DMS 273 treated with DMSO at 0.1 percent for 48 hours (cell line): ENCODE data around the gene PMF1.
"Not testable (repeated sequence)": the region's sequence is repeated elsewhere in the genome, so short reads cannot be mapped to it uniquely, and the experiment has no call there.

Experiments used
- DNase-seq: peaks from one replicate; lab custom pipeline; 2025; lab: John Stamatoyannopoulos, UW

PMF1 gene

GRCh38 chr1:156196445-156196844 is 16.4 kb upstream of the PMF1 start:
- no peak for DNase-seq

GRCh38 chr1:156198831-156199349 is 13.9 kb upstream of the PMF1 start:
- DNase-seq: no peak

GRCh38 chr1:156200044-156200443 is 12.8 kb upstream of the PMF1 start:
- DNase-seq: no peak

GRCh38 chr1:156203331-156203730 is 9.5 kb upstream of the PMF1 start:
- no peak for DNase-seq

GRCh38 chr1:156204686-156205085 is 8.1 kb upstream of the PMF1 start:
- no peak for DNase-seq

- no peak for DNase-seq
These were observed 1.6 kb upstream of the PMF1 start for GRCh38 chr1:156211243-156211642.

- no peak for DNase-seq
These were observed 677 bp upstream of the PMF1 start for GRCh38 chr1:156212130-156212529.

- DNase-seq: no peak
These were observed 798 bp downstream of the PMF1 start for GRCh38 chr1:156213644-156213966.

GRCh38 chr1:156214024-156214748 is 1.4 kb downstream of the PMF1 start:
- no peak for DNase-seq

GRCh38 chr1:156216361-156217086 is 3.7 kb downstream of the PMF1 start:
- DNase-seq: not testable (repeated sequence)

- no peak for DNase-seq
These were observed 5.1 kb downstream of the PMF1 start for GRCh38 chr1:156217871-156218270.

- no peak for DNase-seq
These were observed 7.4 kb downstream of the PMF1 start for GRCh38 chr1:156220226-156220625.

GRCh38 chr1:156221986-156222692 is 9.3 kb downstream of the PMF1 start:
- no peak for DNase-seq

GRCh38 chr1:156225677-156226014 is 12.8 kb downstream of the PMF1 start:
- DNase-seq: no peak

GRCh38 chr1:156226116-156226538 is 13.3 kb downstream of the PMF1 start:
- no peak for DNase-seq

GRCh38 chr1:156226782-156227181 is 14.0 kb downstream of the PMF1 start:
- DNase-seq: no peak

- no peak for DNase-seq
These were observed 15.7 kb downstream of the PMF1 start for GRCh38 chr1:156228501-156228900.

GRCh38 chr1:156229809-156230472 is 17.1 kb downstream of the PMF1 start:
- DNase-seq: no peak

GRCh38 chr1:156230473-156230837 is 17.6 kb downstream of the PMF1 start:
- no peak for DNase-seq

- no peak for DNase-seq
These were observed 19.5 kb downstream of the PMF1 start for GRCh38 chr1:156232201-156232894.

GRCh38 chr1:156233426-156234127 is 20.8 kb downstream of the PMF1 start:
- no peak for DNase-seq
